SK-N-SH treated with all-trans-retinoic acid at 6 μM for 48 hours (cell line): ENCODE results near the gene ZNF691.

ENCODE experiments used
- ATAC-seq: fragments of 200-7000 bp; cut with Tn5 transposase; 3 replicates; pipeline ENCODE4 v1.9.1; 2020; ENCODE audit warnings: mild to moderate bottlenecking, moderate library complexity
- ARNTL ChIP-seq: fragments of 450-650 bp; formaldehyde crosslinking; IDR thresholded peaks from 2 replicates; pipeline ENCODE4 v1.5.0; 2020; ENCODE audit warnings: low read depth, mild to moderate bottlenecking, moderate library complexity, borderline replicate concordance
- BACH2 ChIP-seq: fragments of 250-450 bp; sonication (Bioruptor Pico); IDR thresholded peaks from 2 replicates; pipeline ENCODE4 v1.9.0; 2021; ENCODE audit warnings: mild to moderate bottlenecking, borderline replicate concordance
- CSDC2 ChIP-seq: fragments of 250-450 bp; sonication (Bioruptor Pico); IDR thresholded peaks from 2 replicates; pipeline ENCODE4 v1.5.0; 2020; ENCODE audit warnings: mild to moderate bottlenecking, moderate library complexity
- CSRNP3 ChIP-seq: fragments of 250-450 bp; sonication (Bioruptor Pico); IDR thresholded peaks from 2 replicates; pipeline ENCODE4 v1.5.1; 2021; ENCODE audit warnings: mild to moderate bottlenecking, moderate library complexity
- ESRRG ChIP-seq: fragments of 250-450 bp; sonication (Bioruptor Pico); IDR thresholded peaks from 2 replicates; pipeline ENCODE4 v1.6.1; 2021; ENCODE audit warnings: mild to moderate bottlenecking
- GLIS3 ChIP-seq: fragments of 250-450 bp; sonication (Bioruptor Pico); IDR thresholded peaks from 2 replicates; pipeline ENCODE4 v1.5.0; 2020; ENCODE audit warnings: mild to moderate bottlenecking, moderate library complexity
- ISL1 ChIP-seq: fragments of 250-450 bp; sonication (Bioruptor Pico); IDR thresholded peaks from 2 replicates; pipeline ENCODE4 v2.1.2; 2022; ENCODE audit warnings: mild to moderate bottlenecking, moderate library complexity
- OSR1 ChIP-seq: fragments of 250-450 bp; sonication (Bioruptor Pico); IDR thresholded peaks from 2 replicates; pipeline ENCODE4 v1.8.0; 2022; ENCODE audit warnings: moderate library complexity, mild to moderate bottlenecking, inconsistent platforms
- PATZ1 ChIP-seq: fragments of 250-450 bp; sonication (Bioruptor Pico); IDR thresholded peaks from 2 replicates; pipeline ENCODE4 v1.8.0; 2020; ENCODE audit warnings: mild to moderate bottlenecking, moderate library complexity, borderline replicate concordance
- PPARA ChIP-seq: fragments of 250-450 bp; sonication (Bioruptor Pico); IDR thresholded peaks from 2 replicates; pipeline ENCODE4 v1.5.0; 2020; ENCODE audit warnings: mild to moderate bottlenecking, borderline replicate concordance
- RARB ChIP-seq: fragments of 250-450 bp; sonication (Bioruptor Pico); IDR thresholded peaks from 2 replicates; pipeline ENCODE4 v1.8.0; 2021; ENCODE audit warnings: mild to moderate bottlenecking, moderate library complexity
- SNAI2 ChIP-seq: fragments of 250-450 bp; sonication (Bioruptor Pico); IDR thresholded peaks from 2 replicates; pipeline ENCODE4 v1.5.0; 2020; ENCODE audit warnings: mild to moderate bottlenecking, moderate library complexity
- TCF4 ChIP-seq: fragments of 250-450 bp; sonication (Bioruptor Pico); IDR thresholded peaks from 2 replicates; pipeline ENCODE4 v1.8.0; 2021; ENCODE audit warnings: mild to moderate bottlenecking, moderate library complexity, borderline replicate concordance
- TOX ChIP-seq: fragments of 250-450 bp; sonication (Bioruptor Pico); IDR thresholded peaks from 2 replicates; pipeline ENCODE4 v1.8.0; 2021; ENCODE audit warnings: mild to moderate bottlenecking, moderate library complexity, borderline replicate concordance
- TSHZ2 ChIP-seq: fragments of 250-450 bp; sonication (Bioruptor Pico); IDR thresholded peaks from 2 replicates; pipeline ENCODE4 v1.5.0; 2020; ENCODE audit warnings: mild to moderate bottlenecking, moderate library complexity
- ZC3H10 ChIP-seq: fragments of 250-450 bp; sonication (Bioruptor Pico); IDR thresholded peaks from 2 replicates; pipeline ENCODE4 v1.5.1; 2021; ENCODE audit warnings: mild to moderate bottlenecking, moderate library complexity
- ZFP3 ChIP-seq: fragments of 250-450 bp; sonication (Bioruptor Pico); IDR thresholded peaks from 2 replicates; pipeline ENCODE4 v1.5.0; 2020; ENCODE audit warnings: mild to moderate bottlenecking, moderate library complexity
- ZNF565 ChIP-seq: fragments of 450-650 bp; formaldehyde crosslinking; conservative IDR thresholded peaks from 2 replicates; pipeline ENCODE4 v1.5.0; 2020; ENCODE audit warnings: low read depth, mild to moderate bottlenecking, moderate library complexity
- ZNF70 ChIP-seq: fragments of 450-650 bp; formaldehyde crosslinking; IDR thresholded peaks from 2 replicates; pipeline ENCODE4 v1.5.0; 2020; ENCODE audit warnings: mild to moderate bottlenecking, moderate library complexity
- ZNF8 ChIP-seq: fragments of 450-650 bp; formaldehyde crosslinking; IDR thresholded peaks from 2 replicates; pipeline ENCODE4 v1.5.0; 2020; ENCODE audit warnings: mild to moderate bottlenecking, moderate library complexity
- TF ChIP-seq, protein P1 (sequence below): fragments of 250-450 bp; sonication (Bioruptor Pico); IDR thresholded peaks from 2 replicates; pipeline ENCODE4 v1.5.1; 2020; ENCODE audit warnings: low read depth, mild to moderate bottlenecking, moderate library complexity

ZNF691 gene

GRCh38 chr1:42848823-42849537, 2.6 kb downstream of the ZNF691 start:
- no peak for ATAC-seq
- TF ChIP-seq TCF4 (CRISPR knock-in tag) (no peak), RARB (no peak), PATZ1 (CRISPR knock-in tag) (no peak), BACH2 (no peak), ESRRG (CRISPR knock-in tag) (no peak), SNAI2 (CRISPR knock-in tag) (no peak), ZC3H10 (no peak), CSRNP3 (CRISPR knock-in tag) (no peak), ZFP3 (CRISPR knock-in tag) (no peak), OSR1 (CRISPR knock-in tag) (no peak), ZNF8 (CRISPR knock-in tag) (no peak), ISL1 (CRISPR knock-in tag) (no peak), PPARA (CRISPR knock-in tag) (no peak)
- TF ChIP-seq, all 23 proteins: peak for 0

DNA sequence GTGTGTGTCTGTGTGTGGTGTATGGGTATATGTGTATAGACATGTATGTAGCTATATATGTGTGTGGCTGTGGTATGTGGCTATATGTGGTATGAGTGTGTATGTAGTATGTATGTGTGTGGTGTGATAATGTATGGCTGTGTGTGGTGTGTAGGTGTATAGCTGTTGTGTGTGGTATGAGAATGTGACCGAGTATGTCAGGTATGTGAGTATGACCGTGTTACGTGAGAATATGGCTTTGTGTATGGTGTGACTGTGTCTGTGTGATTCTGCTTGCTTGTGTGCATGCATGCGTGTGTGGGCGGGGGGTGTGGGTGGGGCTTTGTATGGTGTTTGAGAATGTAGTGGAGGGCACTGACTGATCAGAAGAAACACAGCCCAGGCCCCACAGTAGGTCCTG, 3.5 kb downstream of the ZNF691 start:
- ATAC-seq = no peak
- no peak for TF ChIP-seq TCF4 (CRISPR knock-in tag)
- no peak for TF ChIP-seq TSHZ2 (CRISPR knock-in tag)
- no peak for TF ChIP-seq GLIS3 (CRISPR knock-in tag)
- no peak for TF ChIP-seq CSRNP3 (CRISPR knock-in tag)
- TF ChIP-seq ARNTL = no peak
- no peak for TF ChIP-seq ZFP3 (CRISPR knock-in tag)
- TF ChIP-seq, protein P1, sequence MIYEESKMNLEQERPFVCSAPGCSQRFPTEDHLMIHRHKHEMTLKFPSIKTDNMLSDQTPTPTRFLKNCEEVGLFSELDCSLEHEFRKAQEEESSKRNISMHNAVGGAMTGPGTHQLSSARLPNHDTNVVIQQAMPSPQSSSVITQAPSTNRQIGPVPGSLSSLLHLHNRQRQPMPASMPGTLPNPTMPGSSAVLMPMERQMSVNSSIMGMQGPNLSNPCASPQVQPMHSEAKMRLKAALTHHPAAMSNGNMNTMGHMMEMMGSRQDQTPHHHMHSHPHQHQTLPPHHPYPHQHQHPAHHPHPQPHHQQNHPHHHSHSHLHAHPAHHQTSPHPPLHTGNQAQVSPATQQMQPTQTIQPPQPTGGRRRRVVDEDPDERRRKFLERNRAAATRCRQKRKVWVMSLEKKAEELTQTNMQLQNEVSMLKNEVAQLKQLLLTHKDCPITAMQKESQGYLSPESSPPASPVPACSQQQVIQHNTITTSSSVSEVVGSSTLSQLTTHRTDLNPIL (CRISPR knock-in tag) = no peak
- TF ChIP-seq ISL1 (CRISPR knock-in tag) = no peak
- no peak for TF ChIP-seq ZNF70
- TF ChIP-seq SNAI2 (CRISPR knock-in tag) = no peak
- TF ChIP-seq ZNF8 (CRISPR knock-in tag) = no peak
- TF ChIP-seq CSDC2 (CRISPR knock-in tag) = no peak
- TF ChIP-seq ESRRG (CRISPR knock-in tag) = no peak
- no peak for TF ChIP-seq OSR1 (CRISPR knock-in tag)
- no peak for TF ChIP-seq PATZ1 (CRISPR knock-in tag)
- TF ChIP-seq ZNF565 (CRISPR knock-in tag) = no peak
- TF ChIP-seq TOX (CRISPR knock-in tag) = no peak
- TF ChIP-seq, all 23 proteins: peak for 0
